Measurements from ENCODE around the gene SLC25A47.
A peak's percentile ranks its signal among the peaks of the same experiment; 100 is the strongest.

SLC25A47 gene

GRCh38 chr14:100375266-100375962, 52.3 kb downstream of the SLC25A47 start:
- peak in 12 of 51 donors; percentile 22 to 62 (median 34) for DNase-seq

DNA sequence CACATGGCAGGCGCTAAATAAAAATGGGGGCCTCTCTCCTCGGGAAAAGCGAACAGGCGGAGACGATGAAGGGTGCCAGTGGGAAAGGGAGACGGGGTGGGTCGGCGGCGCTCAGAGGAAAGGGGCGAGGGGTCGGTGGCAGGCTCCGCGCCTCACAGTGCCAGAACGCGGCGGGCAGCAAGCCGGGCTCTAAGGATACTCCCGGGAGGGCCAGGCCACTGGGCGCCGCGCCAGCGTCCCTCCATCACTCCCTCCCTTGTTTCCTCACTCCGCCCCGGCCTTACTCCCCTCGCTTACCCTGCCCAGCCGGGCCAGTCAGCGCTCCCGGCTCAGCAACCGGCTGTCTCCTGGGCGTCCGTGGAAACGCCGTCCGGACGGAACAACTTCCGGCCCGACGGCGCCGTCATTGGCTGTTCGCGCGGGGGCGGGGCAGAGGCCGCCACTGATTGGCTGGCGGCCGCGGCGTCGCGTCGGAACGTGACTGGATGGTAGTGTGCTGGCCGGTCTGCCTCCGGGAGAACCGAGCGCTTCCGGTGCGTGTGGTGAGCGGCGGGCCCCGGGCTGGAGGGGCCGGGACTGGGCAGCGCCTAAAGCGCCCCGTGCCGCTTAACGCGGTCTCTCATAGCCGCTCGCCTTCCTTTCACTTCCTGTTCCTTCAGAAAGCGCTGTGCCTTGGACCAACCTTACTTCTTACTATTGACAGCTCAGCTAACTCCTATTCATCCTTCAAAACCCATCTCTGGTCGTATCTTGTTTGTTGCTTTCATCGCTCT, 53.0 kb downstream of the SLC25A47 start, which contains the start of gene WDR25:
Gene WDR25, plus strand, starts transcription at position 523 of the 773 bp plus-strand sequence.
- DNase-seq, result peak; percentile 51 to 95 (median 89)

- no peak for DNase-seq
Observed at GRCh38 chr14:100376751-100377171, 53.6 kb downstream of the SLC25A47 start.
